Measurements from ENCODE around the gene MINK1. TPM values are rescaled to one million over a fixed set of nuclear protein-coding genes. Genes with fewer than 3 reads are reported as not detected.

Gene MINK1
- total and polyA plus RNA-seq, 10 of the 15 experiments (the other 5 are each of a cell fraction or from before 2014, with no cell fraction given) = 0.08 to 55.6 (median 15.0) TPM

DNA sequence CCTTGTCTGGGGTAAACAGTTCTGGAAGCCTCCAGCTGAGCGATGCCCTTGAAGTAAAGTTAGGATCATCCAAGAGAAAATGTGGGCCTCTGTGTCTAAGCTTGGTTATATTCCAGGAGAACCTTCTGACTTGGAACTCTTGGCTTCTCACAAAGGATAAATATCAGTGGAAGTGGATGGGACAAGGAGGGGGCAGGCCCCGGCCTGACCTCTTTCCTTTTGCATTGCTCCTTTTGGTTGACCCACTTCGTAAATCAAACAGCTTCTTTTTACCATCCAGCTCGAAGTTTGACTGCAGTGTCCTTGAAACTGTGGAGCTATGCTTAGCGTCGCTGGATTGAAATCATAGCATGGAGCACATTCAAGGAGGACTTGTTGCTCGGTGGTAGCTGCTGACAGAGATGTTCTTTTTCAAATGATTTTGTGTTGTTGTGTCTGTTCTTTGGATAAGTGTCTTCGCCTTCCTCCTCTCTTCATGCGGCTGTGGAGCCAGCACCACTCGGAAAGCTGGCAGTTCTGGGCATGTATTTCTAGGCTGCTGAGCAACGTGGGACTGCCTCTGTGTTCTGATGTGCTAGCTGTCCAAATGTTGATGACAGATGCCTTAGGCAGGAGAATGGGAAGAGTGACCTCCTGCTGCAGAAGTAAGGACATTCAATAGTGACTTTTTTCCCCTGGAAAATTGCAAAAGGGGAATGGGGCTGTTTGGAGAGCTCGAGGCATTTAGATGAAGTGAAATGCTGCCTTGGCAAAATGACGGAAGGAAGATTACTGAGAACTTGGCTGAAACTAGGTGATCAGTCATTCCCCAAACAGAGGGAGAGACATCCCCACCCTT is 4.5 kb downstream of the MINK1 start (continued):
- TF ChIP-seq, protein P1, sequence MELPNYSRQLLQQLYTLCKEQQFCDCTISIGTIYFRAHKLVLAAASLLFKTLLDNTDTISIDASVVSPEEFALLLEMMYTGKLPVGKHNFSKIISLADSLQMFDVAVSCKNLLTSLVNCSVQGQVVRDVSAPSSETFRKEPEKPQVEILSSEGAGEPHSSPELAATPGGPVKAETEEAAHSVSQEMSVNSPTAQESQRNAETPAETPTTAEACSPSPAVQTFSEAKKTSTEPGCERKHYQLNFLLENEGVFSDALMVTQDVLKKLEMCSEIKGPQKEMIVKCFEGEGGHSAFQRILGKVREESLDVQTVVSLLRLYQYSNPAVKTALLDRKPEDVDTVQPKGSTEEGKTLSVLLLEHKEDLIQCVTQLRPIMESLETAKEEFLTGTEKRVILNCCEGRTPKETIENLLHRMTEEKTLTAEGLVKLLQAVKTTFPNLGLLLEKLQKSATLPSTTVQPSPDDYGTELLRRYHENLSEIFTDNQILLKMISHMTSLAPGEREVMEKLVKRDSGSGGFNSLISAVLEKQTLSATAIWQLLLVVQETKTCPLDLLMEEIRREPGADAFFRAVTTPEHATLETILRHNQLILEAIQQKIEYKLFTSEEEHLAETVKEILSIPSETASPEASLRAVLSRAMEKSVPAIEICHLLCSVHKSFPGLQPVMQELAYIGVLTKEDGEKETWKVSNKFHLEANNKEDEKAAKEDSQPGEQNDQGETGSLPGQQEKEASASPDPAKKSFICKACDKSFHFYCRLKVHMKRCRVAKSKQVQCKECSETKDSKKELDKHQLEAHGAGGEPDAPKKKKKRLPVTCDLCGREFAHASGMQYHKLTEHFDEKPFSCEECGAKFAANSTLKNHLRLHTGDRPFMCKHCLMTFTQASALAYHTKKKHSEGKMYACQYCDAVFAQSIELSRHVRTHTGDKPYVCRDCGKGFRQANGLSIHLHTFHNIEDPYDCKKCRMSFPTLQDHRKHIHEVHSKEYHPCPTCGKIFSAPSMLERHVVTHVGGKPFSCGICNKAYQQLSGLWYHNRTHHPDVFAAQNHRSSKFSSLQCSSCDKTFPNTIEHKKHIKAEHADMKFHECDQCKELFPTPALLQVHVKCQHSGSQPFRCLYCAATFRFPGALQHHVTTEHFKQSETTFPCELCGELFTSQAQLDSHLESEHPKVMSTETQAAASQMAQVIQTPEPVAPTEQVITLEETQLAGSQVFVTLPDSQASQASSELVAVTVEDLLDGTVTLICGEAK (IDR thresholded peaks at IDR 0.05; ENCODE audit: borderline replicate concordance) = no peak

DNA sequence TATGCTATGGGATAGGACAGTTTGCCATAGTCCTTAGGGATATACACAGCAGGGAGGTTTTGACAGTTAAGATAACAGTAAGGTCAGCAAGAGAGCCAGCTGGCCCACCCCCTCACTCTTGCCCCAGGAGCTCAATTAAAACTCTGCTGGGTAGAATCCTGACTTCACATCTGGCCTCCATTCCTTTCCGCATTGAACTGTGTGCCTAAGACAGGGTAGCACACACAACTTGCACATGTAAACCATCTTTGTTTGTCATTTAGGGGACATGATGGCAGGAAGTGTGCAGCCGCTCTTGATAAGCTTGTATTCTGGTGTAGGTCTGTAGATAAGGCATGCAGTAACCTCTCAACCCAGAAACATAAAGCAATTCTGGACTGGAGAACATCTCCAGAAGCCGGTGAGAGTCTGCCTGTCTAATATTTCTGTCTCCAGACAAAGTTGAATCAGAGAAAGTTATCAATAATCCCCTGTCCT is 5.2 kb downstream of the MINK1 start:
- Histone ChIP-seq H3K27ac (ENCODE audit: control insufficient read depth, insufficient read depth) (no peak overlapping the region), H4K20me1 (ENCODE audit: control insufficient read depth, insufficient read depth) (peaks cover 9% of the 10 kb centered on the region), H2AFZ (ENCODE audit: control insufficient read depth, low read depth, low read length) (no peak overlapping the region), H3K9ac (ENCODE audit: control insufficient read depth, insufficient read depth, low read length) (no peak overlapping the region), H3K4me1 (ENCODE audit: control insufficient read depth, insufficient read depth, low read length) (peaks cover 29% of the 10 kb centered on the region), H3K4me3 (no peak overlapping the region), H3K4me2 (ENCODE audit: control insufficient read depth, insufficient read depth) (no peak overlapping the region), H3K9me3 (replicated peaks; ENCODE audit: control insufficient read depth, insufficient read depth, low read length) (no peaks in the 10 kb centered on the region), H3K36me3 (ENCODE audit: control insufficient read depth in 2 of 2, insufficient read depth in 2 of 2, low read length in 1 of 2) (no peaks in the 10 kb centered on the region; a peak in 2 of 4 replicates), H3K79me2 (ENCODE audit: control insufficient read depth, insufficient read depth, low read length) (peaks cover 42% of the 10 kb centered on the region), H3K27me3 (replicated peaks in 1 of 2; ENCODE audit: control insufficient read depth in 2 of 2, insufficient read depth in 2 of 2, low read length in 1 of 2) (no peaks in the 10 kb centered on the region)
- 100% methylated on average over 3 of the region's 3 CpGs for WGBS (ENCODE audit: insufficient coverage, insufficient replicate concordance, low lambda C conversion rate, missing lambda C conversion rate)
- POLR2A ChIA-PET = interaction anchor here (0.6 kb wide), 1 partner anchor 179 kb away, joined by 3 read pairs; no protein-coding TSS in a partner anchor
- SMC1A ChIA-PET (ENCODE audit: uncharacterized antibody, unreplicated experiment) = no interaction called here
- intact Hi-C loops (cut with micrococcal nuclease; ENCODE audit: unreplicated experiment) = no loop called here
- RAD21 ChIA-PET (ENCODE audit: unreplicated experiment) = interaction anchor here (0.6 to 0.8 kb wide), 2 partner anchors 106 to 128 kb away, joined by 3 to 4 read pairs; partner anchors contain the start of gene ARRB2
- TF ChIP-seq, protein P2, sequence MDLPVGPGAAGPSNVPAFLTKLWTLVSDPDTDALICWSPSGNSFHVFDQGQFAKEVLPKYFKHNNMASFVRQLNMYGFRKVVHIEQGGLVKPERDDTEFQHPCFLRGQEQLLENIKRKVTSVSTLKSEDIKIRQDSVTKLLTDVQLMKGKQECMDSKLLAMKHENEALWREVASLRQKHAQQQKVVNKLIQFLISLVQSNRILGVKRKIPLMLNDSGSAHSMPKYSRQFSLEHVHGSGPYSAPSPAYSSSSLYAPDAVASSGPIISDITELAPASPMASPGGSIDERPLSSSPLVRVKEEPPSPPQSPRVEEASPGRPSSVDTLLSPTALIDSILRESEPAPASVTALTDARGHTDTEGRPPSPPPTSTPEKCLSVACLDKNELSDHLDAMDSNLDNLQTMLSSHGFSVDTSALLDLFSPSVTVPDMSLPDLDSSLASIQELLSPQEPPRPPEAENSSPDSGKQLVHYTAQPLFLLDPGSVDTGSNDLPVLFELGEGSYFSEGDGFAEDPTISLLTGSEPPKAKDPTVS (IDR thresholded peaks at IDR 0.05; ENCODE audit: low read depth, low read length) = no peak
- TF ChIP-seq RELA (IDR thresholded peaks at IDR 0.05; ENCODE audit: borderline replicate concordance, partially characterized antibody) (no peak), TARDBP (IDR thresholded peaks at IDR 0.05; ENCODE audit: borderline replicate concordance) (no peak), ASH2L (IDR thresholded peaks at IDR 0.05; ENCODE audit: borderline replicate concordance, low read depth) (no peak), SMAD1 (IDR thresholded peaks at IDR 0.05; ENCODE audit: low read depth, partially characterized antibody) (no peak), GATAD2B (conservative IDR thresholded peaks at IDR 0.05; ENCODE audit: low read depth) (no peak)
- TF ChIP-seq, protein P3, sequence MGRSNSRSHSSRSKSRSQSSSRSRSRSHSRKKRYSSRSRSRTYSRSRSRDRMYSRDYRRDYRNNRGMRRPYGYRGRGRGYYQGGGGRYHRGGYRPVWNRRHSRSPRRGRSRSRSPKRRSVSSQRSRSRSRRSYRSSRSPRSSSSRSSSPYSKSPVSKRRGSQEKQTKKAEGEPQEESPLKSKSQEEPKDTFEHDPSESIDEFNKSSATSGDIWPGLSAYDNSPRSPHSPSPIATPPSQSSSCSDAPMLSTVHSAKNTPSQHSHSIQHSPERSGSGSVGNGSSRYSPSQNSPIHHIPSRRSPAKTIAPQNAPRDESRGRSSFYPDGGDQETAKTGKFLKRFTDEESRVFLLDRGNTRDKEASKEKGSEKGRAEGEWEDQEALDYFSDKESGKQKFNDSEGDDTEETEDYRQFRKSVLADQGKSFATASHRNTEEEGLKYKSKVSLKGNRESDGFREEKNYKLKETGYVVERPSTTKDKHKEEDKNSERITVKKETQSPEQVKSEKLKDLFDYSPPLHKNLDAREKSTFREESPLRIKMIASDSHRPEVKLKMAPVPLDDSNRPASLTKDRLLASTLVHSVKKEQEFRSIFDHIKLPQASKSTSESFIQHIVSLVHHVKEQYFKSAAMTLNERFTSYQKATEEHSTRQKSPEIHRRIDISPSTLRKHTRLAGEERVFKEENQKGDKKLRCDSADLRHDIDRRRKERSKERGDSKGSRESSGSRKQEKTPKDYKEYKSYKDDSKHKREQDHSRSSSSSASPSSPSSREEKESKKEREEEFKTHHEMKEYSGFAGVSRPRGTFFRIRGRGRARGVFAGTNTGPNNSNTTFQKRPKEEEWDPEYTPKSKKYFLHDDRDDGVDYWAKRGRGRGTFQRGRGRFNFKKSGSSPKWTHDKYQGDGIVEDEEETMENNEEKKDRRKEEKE (IDR thresholded peaks at IDR 0.05) = no peak
- no TSS peak for BruUV-seq (replicated peaks)
- in situ Hi-C loops (cut with MboI) = no loop called here
- ATAC-seq = no peak
- CTCF ChIA-PET = interaction anchor here (1.3 kb wide), 1 partner anchor 65 kb away, joined by 3 read pairs; the partner anchor contains the start of gene CHRNE
- DNase-seq (ENCODE audit: low read depth, low spot score) = no peak
- FAIRE-seq = no peak
